NCI-H1694 treated with DMSO at 0.1 percent for 48 hours (cell line): ENCODE data around the gene MMP25.
A peak's percentile ranks its signal among the peaks of the same experiment; 100 is the strongest.

Experiments used
- DNase-seq: peaks from one replicate; lab custom pipeline; 2025; lab: John Stamatoyannopoulos, UW

MMP25 gene

GRCh38 chr16:3045758-3046640 is at the start of gene MMP25:
MMP25 (plus strand) TSS chr16:3046561; CDS start chr16:3046918, 357 bp downstream.
- DNase-seq: no peak

- DNase-seq: no peak
These were observed 46.4 kb upstream of the MMP25 start for GRCh38 chr16:2999929-3000328.

- DNase-seq: no peak
These were observed 45.8 kb upstream of the MMP25 start for GRCh38 chr16:3000540-3000939.

- DNase-seq: no peak
These were observed 45.0 kb upstream of the MMP25 start for GRCh38 chr16:3001316-3001715.

- DNase-seq: peak; percentile 97
These were observed 42.6 kb upstream of the MMP25 start for GRCh38 chr16:3003582-3004270.

GRCh38 chr16:3004319-3004718 is 42.0 kb upstream of the MMP25 start:
- DNase-seq: no peak

GRCh38 chr16:3004781-3005284 is 41.5 kb upstream of the MMP25 start:
- no peak for DNase-seq

GRCh38 chr16:3007059-3007956 is 39.1 kb upstream of the MMP25 start:
- no peak for DNase-seq

GRCh38 chr16:3007957-3008689 is 38.2 kb upstream of the MMP25 start:
- no peak for DNase-seq

- no peak for DNase-seq
These were observed 37.7 kb upstream of the MMP25 start for GRCh38 chr16:3008690-3009037.

- no peak for DNase-seq
These were observed 36.6 kb upstream of the MMP25 start for GRCh38 chr16:3009568-3010390.

GRCh38 chr16:3010510-3010909 is 35.9 kb upstream of the MMP25 start:
- no peak for DNase-seq

- no peak for DNase-seq
These were observed 34.1 kb upstream of the MMP25 start for GRCh38 chr16:3012246-3012645.

GRCh38 chr16:3012828-3013420 is 33.4 kb upstream of the MMP25 start, which contains the start of gene CLDN9:
CLDN9 (plus strand) TSS chr16:3012923; CDS start chr16:3013363, 440 bp downstream.
- DNase-seq: no peak

- no peak for DNase-seq
These were observed 32.8 kb upstream of the MMP25 start for GRCh38 chr16:3013491-3013951.

GRCh38 chr16:3013998-3014690 is 32.2 kb upstream of the MMP25 start:
- DNase-seq: no peak

GRCh38 chr16:3014971-3015370 is 31.4 kb upstream of the MMP25 start:
- no peak for DNase-seq

- DNase-seq: no peak
These were observed 30.4 kb upstream of the MMP25 start for GRCh38 chr16:3015865-3016521.

GRCh38 chr16:3017344-3017743 is 29.0 kb upstream of the MMP25 start:
- no peak for DNase-seq
